ENCODE data around the gene LRRC25.
"Not testable (repeated sequence)": the region's sequence is repeated elsewhere in the genome, so short reads cannot be mapped to it uniquely, and the experiment has no call there.

The LRRC25 gene

GRCh38 chr19:18405754-18406153 lies 8.3 kb upstream of the LRRC25 start:
- not testable (repeated sequence) for DNase-seq (ENCODE audit: extremely low read depth in 1 of 2, low read depth in 1 of 2)

GRCh38 chr19:18402455-18403248 lies 5.2 kb upstream of the LRRC25 start:
- DNase-seq (ENCODE audit: extremely low read depth in 1 of 2, low read depth in 1 of 2) = not testable (repeated sequence)

- DNase-seq (ENCODE audit: extremely low read depth in 1 of 2, low read depth in 1 of 2) = no peak
Measured at GRCh38 chr19:18401580-18402112, 4.2 kb upstream of the LRRC25 start.

GRCh38 chr19:18399008-18399407 lies 1.6 kb upstream of the LRRC25 start:
- no peak for DNase-seq (ENCODE audit: extremely low read depth in 1 of 2, low read depth in 1 of 2)

GRCh38 chr19:18396471-18397241 lies 766 bp downstream of the LRRC25 start:
- no peak for DNase-seq (ENCODE audit: extremely low read depth in 1 of 2, low read depth in 1 of 2)

- DNase-seq (ENCODE audit: extremely low read depth in 1 of 2, low read depth in 1 of 2) = no peak
Measured at GRCh38 chr19:18393836-18394235, 3.6 kb downstream of the LRRC25 start.

- no peak for DNase-seq (ENCODE audit: extremely low read depth in 1 of 2, low read depth in 1 of 2)
Measured at GRCh38 chr19:18392926-18393325, 4.5 kb downstream of the LRRC25 start.

- no peak for DNase-seq (ENCODE audit: extremely low read depth in 1 of 2, low read depth in 1 of 2)
Measured at GRCh38 chr19:18392417-18392816, 5.0 kb downstream of the LRRC25 start.

- no peak for DNase-seq (ENCODE audit: extremely low read depth in 1 of 2, low read depth in 1 of 2)
Measured at GRCh38 chr19:18391509-18392075, 5.8 kb downstream of the LRRC25 start.

- DNase-seq (ENCODE audit: extremely low read depth in 1 of 2, low read depth in 1 of 2) = no peak
Measured at GRCh38 chr19:18390065-18390907, 7.1 kb downstream of the LRRC25 start.

- no peak for DNase-seq (ENCODE audit: extremely low read depth in 1 of 2, low read depth in 1 of 2)
Measured at GRCh38 chr19:18389726-18390064, 7.7 kb downstream of the LRRC25 start.

GRCh38 chr19:18388960-18389725 lies 8.3 kb downstream of the LRRC25 start:
- DNase-seq (ENCODE audit: extremely low read depth in 1 of 2, low read depth in 1 of 2) = no peak

- peak; percentile 27 to 67 for DNase-seq (ENCODE audit: extremely low read depth in 1 of 2, low read depth in 1 of 2)
Measured at GRCh38 chr19:18388100-18388959, 9.1 kb downstream of the LRRC25 start.

- DNase-seq (ENCODE audit: extremely low read depth in 1 of 2, low read depth in 1 of 2) = no peak
Measured at GRCh38 chr19:18386543-18387271, 10.7 kb downstream of the LRRC25 start.

GRCh38 chr19:18385675-18386542 lies 11.5 kb downstream of the LRRC25 start, which contains the start of gene GDF15:
TSS of gene GDF15 (plus strand) at chr19:18386158. CDS start at chr19:18386190, 32 bp downstream.
- DNase-seq (ENCODE audit: extremely low read depth in 1 of 2, low read depth in 1 of 2) = no peak

- DNase-seq (ENCODE audit: extremely low read depth in 1 of 2, low read depth in 1 of 2) = no peak
Measured at GRCh38 chr19:18385359-18385674, 12.1 kb downstream of the LRRC25 start.

GRCh38 chr19:18384775-18385174 lies 12.6 kb downstream of the LRRC25 start:
- DNase-seq (ENCODE audit: extremely low read depth in 1 of 2, low read depth in 1 of 2) = no peak
